ENCODE data around the gene MICAL3.

The MICAL3 gene

DNA sequence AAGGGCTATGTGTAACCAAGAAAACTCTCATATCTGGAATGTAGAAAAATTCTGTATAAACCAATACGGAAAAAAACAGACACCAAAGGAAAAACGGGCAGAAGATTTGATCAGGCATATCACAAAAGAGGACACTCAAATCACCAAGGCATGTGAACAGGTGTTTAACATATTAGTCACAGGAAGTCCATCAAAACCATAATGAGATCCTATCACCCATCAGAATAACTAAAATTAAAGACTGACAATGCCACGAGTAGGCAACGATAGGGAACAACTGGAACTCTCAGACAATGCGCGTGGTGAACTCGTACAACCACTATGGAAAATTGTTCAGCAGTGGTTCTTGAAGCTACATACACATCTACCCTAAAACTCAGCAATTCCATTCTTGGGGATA is 94.5 kb downstream of the MICAL3 start:
- H3K36me3 Mint-ChIP-seq (ENCODE audit: low read depth): peaks cover 5% of the 10 kb centered on the region
- no peaks in the 10 kb centered on the region for H3K4me1 Mint-ChIP-seq
- TF ChIP-seq, protein P1, sequence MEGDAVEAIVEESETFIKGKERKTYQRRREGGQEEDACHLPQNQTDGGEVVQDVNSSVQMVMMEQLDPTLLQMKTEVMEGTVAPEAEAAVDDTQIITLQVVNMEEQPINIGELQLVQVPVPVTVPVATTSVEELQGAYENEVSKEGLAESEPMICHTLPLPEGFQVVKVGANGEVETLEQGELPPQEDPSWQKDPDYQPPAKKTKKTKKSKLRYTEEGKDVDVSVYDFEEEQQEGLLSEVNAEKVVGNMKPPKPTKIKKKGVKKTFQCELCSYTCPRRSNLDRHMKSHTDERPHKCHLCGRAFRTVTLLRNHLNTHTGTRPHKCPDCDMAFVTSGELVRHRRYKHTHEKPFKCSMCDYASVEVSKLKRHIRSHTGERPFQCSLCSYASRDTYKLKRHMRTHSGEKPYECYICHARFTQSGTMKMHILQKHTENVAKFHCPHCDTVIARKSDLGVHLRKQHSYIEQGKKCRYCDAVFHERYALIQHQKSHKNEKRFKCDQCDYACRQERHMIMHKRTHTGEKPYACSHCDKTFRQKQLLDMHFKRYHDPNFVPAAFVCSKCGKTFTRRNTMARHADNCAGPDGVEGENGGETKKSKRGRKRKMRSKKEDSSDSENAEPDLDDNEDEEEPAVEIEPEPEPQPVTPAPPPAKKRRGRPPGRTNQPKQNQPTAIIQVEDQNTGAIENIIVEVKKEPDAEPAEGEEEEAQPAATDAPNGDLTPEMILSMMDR (IDR thresholded peaks at IDR 0.05): no peak
- peaks cover 18% of the 10 kb centered on the region for H3K9me3 Mint-ChIP-seq
- H3K27me3 Mint-ChIP-seq (ENCODE audit: low read depth, poor library complexity): no peaks in the 10 kb centered on the region
- H3K27ac Mint-ChIP-seq: no peak overlapping the region
- DNase-seq: no peak
- H3K4me3 Mint-ChIP-seq: no peak overlapping the region

DNA sequence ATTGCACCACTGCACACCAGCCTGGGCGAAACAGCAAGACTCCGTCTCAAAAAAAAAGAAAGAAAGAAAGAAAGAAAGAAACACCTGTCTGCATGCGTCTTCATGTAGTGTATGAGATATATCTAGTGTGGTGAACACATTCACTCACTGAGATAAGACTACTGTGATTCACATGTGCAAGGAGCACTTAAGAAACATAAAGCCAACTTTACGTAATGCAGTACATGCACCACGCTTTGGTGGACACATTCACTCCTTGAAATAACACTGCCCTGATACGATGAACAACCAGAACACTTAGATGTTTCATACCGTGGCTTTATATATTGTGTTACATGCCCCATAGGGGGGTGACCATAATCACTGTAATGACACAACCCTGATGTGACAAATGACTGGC is 96.0 kb downstream of the MICAL3 start:
- Mint-ChIP-seq H3K27me3 (ENCODE audit: low read depth, poor library complexity) (no peaks in the 10 kb centered on the region), H3K4me3 (no peak overlapping the region), H3K4me1 (peaks cover under 1% of the 10 kb centered on the region), H3K9me3 (peaks cover 3% of the 10 kb centered on the region), H3K27ac (no peak overlapping the region), H3K36me3 (ENCODE audit: low read depth) (no peaks in the 10 kb centered on the region)
- no peak for DNase-seq
- TF ChIP-seq, protein P1 (IDR thresholded peaks at IDR 0.05): no peak

DNA sequence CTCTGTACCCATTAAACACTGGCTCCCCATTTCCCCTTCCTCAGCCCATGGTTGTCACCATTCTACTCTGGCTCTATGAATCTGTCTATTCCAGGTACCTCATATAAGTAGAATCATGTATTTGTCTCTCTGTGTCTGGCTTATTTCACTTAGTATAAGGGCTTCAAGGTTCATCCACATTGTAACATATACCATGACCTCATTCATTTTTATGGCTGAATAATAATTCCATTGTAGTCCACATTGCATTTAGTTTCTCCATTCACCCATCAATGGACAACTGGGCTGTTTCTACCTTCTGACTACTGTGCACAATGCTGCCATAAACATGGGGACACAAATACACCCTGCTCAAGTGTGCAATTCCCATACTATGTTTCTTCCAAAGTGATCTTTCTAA is 97.3 kb downstream of the MICAL3 start:
- H3K27me3 Mint-ChIP-seq (ENCODE audit: low read depth, poor library complexity): no peaks in the 10 kb centered on the region
- no peak overlapping the region for H3K27ac Mint-ChIP-seq
- TF ChIP-seq, protein P1 (IDR thresholded peaks at IDR 0.05): no peak
- no peaks in the 10 kb centered on the region for H3K36me3 Mint-ChIP-seq (ENCODE audit: low read depth)
- H3K4me3 Mint-ChIP-seq: no peak overlapping the region
- H3K9me3 Mint-ChIP-seq: no peaks in the 10 kb centered on the region
- DNase-seq: no peak
- peaks cover 14% of the 10 kb centered on the region for H3K4me1 Mint-ChIP-seq

DNA sequence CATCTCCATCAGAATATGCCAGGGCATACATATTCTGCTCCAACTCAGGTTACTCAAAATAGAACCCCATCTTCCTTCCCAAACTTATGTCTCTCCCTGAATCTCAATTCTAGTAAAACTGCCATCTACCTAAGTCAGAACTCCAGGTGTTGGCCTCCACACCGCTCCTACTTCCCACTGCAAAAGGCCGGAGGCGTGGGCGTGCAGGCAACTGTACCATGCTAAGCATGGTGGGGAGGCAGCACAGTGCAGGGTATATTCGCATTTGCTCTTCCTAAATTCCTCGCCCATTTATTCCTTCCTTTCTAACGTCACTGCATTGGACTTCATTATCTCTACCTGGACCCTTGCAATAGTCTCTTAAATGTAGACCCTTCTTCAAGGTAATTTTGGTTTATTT is 97.8 kb downstream of the MICAL3 start:
- DNase-seq: no peak
- Mint-ChIP-seq H3K27ac (no peak overlapping the region), H3K4me3 (no peak overlapping the region), H3K4me1 (peaks cover 20% of the 10 kb centered on the region), H3K9me3 (no peaks in the 10 kb centered on the region), H3K36me3 (ENCODE audit: low read depth) (no peaks in the 10 kb centered on the region), H3K27me3 (ENCODE audit: low read depth, poor library complexity) (no peaks in the 10 kb centered on the region)
- TF ChIP-seq, protein P1 (IDR thresholded peaks at IDR 0.05): no peak

DNA sequence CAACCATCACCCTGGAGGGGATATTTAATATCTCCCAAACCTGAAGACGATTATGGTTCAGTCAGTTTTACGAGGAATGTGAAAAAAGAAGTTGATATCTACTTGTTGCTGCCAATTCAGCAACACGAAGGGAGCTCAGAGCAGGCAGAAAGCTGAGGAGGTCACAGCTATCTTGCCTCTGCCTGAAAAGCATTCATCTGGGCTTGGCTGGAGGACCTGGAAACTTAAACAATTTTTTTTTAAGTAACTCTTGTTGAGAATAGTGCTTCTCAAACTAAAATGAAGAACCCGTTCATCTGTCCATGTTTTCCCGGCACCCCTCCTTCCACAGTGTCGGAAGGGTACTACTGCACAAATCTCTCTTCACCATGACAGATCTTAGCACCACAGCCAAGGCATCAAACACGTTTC is 98.9 kb downstream of the MICAL3 start:
- Mint-ChIP-seq H3K27me3 (ENCODE audit: low read depth, poor library complexity) (peaks cover 3% of the 10 kb centered on the region), H3K4me3 (no peak overlapping the region), H3K36me3 (ENCODE audit: low read depth) (no peaks in the 10 kb centered on the region), H3K27ac (no peak overlapping the region), H3K9me3 (no peaks in the 10 kb centered on the region), H3K4me1 (peaks cover 30% of the 10 kb centered on the region)
- TF ChIP-seq, protein P1 (IDR thresholded peaks at IDR 0.05): no peak
- DNase-seq: no peak

DNA sequence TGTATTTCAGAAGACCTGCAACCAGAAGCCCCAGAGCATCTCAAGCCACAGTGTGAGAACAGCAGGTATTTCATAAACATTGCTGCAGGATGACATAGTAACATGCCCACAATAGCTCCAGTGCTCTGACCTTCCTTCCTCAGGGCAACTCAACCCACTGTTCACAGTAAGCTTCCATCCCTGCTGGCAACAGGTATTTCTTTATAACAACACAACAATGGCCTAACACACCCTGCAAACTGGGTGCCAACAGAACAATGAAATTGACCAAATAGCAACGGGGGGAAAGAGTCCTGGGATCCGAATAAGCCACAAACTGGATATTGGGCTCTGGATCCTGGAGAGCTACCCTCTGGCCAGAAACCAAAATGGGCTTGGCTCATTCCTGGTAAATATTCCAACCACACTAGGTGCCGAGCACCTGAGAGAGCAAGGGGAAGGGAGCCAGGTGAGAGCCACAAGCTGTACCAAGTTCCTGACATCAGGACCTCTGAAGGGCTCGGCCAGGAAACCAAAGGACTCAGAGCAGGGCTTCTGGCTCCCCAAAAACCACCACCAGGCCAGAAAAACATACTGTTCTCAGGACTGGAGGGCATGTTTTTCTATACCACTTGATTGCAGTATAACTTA is 99.5 kb downstream of the MICAL3 start:
- Mint-ChIP-seq H3K9me3 (no peaks in the 10 kb centered on the region), H3K4me1 (peaks cover 36% of the 10 kb centered on the region), H3K27ac (no peak overlapping the region), H3K4me3 (no peak overlapping the region), H3K36me3 (ENCODE audit: low read depth) (no peaks in the 10 kb centered on the region), H3K27me3 (ENCODE audit: low read depth, poor library complexity) (peaks cover 3% of the 10 kb centered on the region)
- DNase-seq: no peak
- TF ChIP-seq, protein P1 (IDR thresholded peaks at IDR 0.05): no peak
